HG03025 (cell line): ENCODE measurements around the gene CTBP1.

Source experiments
- ATAC-seq: cut with Tn5 transposase; IDR thresholded peaks from one replicate; pipeline ENCODE4 v1.9.1; 2021; ENCODE audit warnings: mild to moderate bottlenecking, moderate library complexity; ENCODE audit not compliant: unreplicated experiment, low FRiP score

CTBP1 gene

DNA sequence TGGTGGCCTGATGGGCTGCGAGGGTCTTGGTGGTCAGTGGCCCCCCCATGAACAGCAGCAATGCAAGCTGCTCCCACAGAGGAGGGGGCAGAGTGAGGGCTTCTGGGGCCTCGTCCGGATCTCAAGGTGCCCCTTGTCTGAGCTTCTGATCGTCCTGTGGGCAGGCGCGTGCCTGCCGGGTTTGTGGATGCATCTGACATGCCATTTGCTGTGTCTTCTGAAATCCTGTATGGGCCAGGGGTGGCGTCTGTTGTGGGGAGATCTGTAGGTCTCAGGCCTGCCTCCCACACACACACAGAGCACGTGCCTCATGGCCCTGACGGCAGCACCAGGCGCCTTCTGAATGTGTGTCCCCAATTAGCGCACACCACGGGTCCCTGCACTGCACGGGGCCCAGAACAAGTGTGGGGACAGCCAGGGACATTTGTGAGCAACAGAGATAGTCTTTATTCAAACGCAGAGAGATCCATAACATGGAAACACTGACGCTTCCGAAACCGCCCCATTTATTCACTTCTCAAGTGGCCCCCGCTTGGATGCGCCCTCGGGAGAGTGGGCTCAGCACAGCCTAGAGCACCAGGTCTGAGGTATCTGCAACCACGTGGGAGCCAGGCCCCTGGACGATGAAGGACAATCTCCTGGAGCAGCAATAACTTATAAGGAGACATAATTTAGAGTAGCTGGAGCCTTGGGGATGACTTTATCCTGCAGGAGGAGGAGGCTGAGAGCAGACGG is 82.3 kb downstream of the CTBP1 start:
- no peak for ATAC-seq

GRCh38 chr4:1164956-1165545 is 83.9 kb downstream of the CTBP1 start:
- no peak for ATAC-seq

DNA sequence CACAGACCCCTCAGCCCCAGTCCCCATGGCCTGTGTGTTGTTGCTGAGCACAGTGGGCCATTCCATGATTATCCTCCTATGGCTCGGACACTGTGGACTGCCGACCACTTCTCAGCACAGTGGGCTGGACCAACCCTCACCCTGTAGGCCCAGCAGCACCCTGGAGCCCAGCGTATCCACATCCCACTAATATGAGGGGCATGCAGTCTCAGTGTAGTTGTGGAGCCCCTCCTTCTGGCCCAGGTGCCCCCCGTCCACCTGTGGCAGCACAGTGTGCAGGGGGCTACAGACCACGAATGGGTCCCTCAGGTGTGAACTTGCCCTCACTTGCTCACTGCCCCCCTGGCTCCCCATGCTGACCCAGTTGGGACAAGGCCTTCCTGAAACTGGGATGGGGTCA is 84.5 kb downstream of the CTBP1 start:
- ATAC-seq = no peak

DNA sequence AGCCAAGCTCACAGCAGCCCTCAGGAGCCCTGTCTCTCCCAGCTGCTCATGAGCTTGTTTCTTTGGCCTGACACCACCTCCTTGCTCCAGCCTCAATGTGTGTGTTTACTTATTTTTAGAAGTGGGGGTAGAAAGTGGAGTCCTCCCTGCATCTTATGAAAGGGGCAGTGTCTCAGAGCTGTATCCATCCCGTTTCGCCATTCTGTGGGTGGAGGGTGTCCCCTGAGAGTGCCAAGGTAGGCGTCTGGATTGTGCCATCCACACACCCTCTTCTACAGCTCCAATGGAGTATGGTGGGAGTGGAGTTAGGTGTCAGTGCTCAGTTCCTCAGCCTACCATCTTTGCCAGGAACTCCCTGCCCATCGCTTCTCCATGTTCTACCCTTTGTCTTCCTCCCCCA is 84.9 kb downstream of the CTBP1 start:
- ATAC-seq = no peak
